ENCODE results near the gene MEOX1. TPM values are rescaled to one million over a fixed set of nuclear protein-coding genes. Genes with fewer than 3 reads are reported as not detected.

Gene MEOX1
- total and polyA plus RNA-seq, 2 of the 13 experiments (the other 11 are each of a cell fraction or from before 2014, with no cell fraction given) = not detected

DNA sequence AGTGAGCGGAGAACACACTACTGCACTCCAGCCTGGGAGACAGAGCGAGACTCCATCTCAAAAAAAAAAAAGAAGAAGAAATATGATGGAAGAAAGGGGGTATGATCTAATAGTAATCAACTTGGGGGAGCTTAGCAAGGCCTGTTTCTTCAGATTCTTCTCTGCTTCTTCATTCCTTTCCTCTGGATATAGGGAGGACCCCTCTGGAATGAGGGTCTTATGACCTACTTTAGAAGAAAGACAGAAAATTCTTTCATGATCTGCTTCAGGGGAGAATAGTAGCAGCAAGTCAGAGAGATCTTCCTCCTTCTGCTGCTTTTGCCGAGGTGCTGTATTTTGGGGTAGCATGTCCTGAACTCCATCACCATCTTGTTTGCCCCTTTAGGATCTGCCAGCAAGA is 70.7 kb downstream of the MEOX1 start:
- DNase-seq (ENCODE audit: low spot score) (no peak), ATAC-seq (no peak), FAIRE-seq (no peak)
- H3K9me3 ChIP-seq (ENCODE audit: low read length) = no peaks in the 10 kb centered on the region
- H3K9ac ChIP-seq (ENCODE audit: insufficient read depth, low read depth, low read length) = no peak overlapping the region
- H3K27me3 ChIP-seq (ENCODE audit: control insufficient read depth in 1 of 2, insufficient read depth in 2 of 2, low read length in 2 of 2) = no peaks in the 10 kb centered on the region
- H2AFZ ChIP-seq (ENCODE audit: low read length) = no peak overlapping the region
- TF ChIP-seq, protein P1, sequence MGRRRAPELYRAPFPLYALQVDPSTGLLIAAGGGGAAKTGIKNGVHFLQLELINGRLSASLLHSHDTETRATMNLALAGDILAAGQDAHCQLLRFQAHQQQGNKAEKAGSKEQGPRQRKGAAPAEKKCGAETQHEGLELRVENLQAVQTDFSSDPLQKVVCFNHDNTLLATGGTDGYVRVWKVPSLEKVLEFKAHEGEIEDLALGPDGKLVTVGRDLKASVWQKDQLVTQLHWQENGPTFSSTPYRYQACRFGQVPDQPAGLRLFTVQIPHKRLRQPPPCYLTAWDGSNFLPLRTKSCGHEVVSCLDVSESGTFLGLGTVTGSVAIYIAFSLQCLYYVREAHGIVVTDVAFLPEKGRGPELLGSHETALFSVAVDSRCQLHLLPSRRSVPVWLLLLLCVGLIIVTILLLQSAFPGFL (CRISPR knock-in tag; IDR thresholded peaks at IDR 0.05) = no peak
- TF ChIP-seq, protein P2, sequence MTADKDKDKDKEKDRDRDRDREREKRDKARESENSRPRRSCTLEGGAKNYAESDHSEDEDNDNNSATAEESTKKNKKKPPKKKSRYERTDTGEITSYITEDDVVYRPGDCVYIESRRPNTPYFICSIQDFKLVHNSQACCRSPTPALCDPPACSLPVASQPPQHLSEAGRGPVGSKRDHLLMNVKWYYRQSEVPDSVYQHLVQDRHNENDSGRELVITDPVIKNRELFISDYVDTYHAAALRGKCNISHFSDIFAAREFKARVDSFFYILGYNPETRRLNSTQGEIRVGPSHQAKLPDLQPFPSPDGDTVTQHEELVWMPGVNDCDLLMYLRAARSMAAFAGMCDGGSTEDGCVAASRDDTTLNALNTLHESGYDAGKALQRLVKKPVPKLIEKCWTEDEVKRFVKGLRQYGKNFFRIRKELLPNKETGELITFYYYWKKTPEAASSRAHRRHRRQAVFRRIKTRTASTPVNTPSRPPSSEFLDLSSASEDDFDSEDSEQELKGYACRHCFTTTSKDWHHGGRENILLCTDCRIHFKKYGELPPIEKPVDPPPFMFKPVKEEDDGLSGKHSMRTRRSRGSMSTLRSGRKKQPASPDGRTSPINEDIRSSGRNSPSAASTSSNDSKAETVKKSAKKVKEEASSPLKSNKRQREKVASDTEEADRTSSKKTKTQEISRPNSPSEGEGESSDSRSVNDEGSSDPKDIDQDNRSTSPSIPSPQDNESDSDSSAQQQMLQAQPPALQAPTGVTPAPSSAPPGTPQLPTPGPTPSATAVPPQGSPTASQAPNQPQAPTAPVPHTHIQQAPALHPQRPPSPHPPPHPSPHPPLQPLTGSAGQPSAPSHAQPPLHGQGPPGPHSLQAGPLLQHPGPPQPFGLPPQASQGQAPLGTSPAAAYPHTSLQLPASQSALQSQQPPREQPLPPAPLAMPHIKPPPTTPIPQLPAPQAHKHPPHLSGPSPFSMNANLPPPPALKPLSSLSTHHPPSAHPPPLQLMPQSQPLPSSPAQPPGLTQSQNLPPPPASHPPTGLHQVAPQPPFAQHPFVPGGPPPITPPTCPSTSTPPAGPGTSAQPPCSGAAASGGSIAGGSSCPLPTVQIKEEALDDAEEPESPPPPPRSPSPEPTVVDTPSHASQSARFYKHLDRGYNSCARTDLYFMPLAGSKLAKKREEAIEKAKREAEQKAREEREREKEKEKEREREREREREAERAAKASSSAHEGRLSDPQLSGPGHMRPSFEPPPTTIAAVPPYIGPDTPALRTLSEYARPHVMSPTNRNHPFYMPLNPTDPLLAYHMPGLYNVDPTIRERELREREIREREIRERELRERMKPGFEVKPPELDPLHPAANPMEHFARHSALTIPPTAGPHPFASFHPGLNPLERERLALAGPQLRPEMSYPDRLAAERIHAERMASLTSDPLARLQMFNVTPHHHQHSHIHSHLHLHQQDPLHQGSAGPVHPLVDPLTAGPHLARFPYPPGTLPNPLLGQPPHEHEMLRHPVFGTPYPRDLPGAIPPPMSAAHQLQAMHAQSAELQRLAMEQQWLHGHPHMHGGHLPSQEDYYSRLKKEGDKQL (CRISPR knock-in tag; IDR thresholded peaks at IDR 0.05; ENCODE audit: low read depth) = no peak
- TF ChIP-seq ZNF776 (CRISPR knock-in tag; IDR thresholded peaks at IDR 0.05) (no peak), RNF2 (conservative IDR thresholded peaks at IDR 0.05; ENCODE audit: low read depth) (no peak), TBP (CRISPR knock-in tag; IDR thresholded peaks at IDR 0.05) (no peak)
- ChIA-PET POLR2A (interaction anchor here (1.7 kb wide), 1 partner anchor 77 kb away, joined by 4 read pairs; no protein-coding TSS in a partner anchor), CTCF (ENCODE audit: low intra/inter-chr PET ratio, low total read pairs) (no interaction called here)
- H3K36me3 ChIP-seq (replicated peaks in 1 of 2; ENCODE audit: control insufficient read depth in 1 of 2, insufficient read depth in 2 of 2, low read length in 2 of 2) = no peaks in the 10 kb centered on the region
- H4K20me1 ChIP-seq (ENCODE audit: insufficient read depth, low read length) = no peaks in the 10 kb centered on the region
- H3K27ac ChIP-seq (ENCODE audit: extremely low read length, insufficient read depth, low read length) = no peak overlapping the region
- H3K4me2 ChIP-seq (ENCODE audit: low read depth, low read length) = no peak overlapping the region
- H3K4me3 ChIP-seq (replicated peaks in 1 of 3; ENCODE audit: insufficient read depth in 1 of 3, low read depth in 2 of 3, low read length in 3 of 3) = no peak overlapping the region
- intact Hi-C loops (cut with micrococcal nuclease; ENCODE audit: unreplicated experiment) (loop anchor here (5.0 kb wide), 1 partner anchor 41 kb away; no protein-coding TSS in a partner anchor), in situ Hi-C loops (cut with HindIII; ENCODE audit: extremely low pct_ligation_motif_present, low pct_unique_long_range_greater_than_20kb) (no loop called here)
- 93% methylated on average over 3 of the region's 3 CpGs for WGBS (ENCODE audit: low lambda C conversion rate)
- H3K79me2 ChIP-seq (ENCODE audit: insufficient read depth, low read length) = no peaks in the 10 kb centered on the region
- no TSS peak for BruUV-seq (replicated peaks)
- peaks cover 37% of the 10 kb centered on the region for H3K4me1 ChIP-seq (ENCODE audit: insufficient read depth, low read length)

Small RNA genes lying within 50 kb of the gene (small RNA-seq; reads per million reads assigned to genes)
- 0 reads per million in 3 experiments for gene RF00017 (ENCODE audit: insufficient read depth in 2 of 3, insufficient read length in 3 of 3, low read depth in 2 of 3, low replicate concordance in 1 of 3)

Other genes starting within 250 kb of the MEOX1 start
- 48.9 and 66.9 TPM in 2 replicates for gene DHX8, start 177.9 kb downstream of the MEOX1 start, total RNA-seq (2016; rRNA removed; fragmentation: Illumina TruSeq; extraction: Trizol)
- gene DHX8, start 177.9 kb downstream of the MEOX1 start, polyA plus RNA-seq (2011; rRNA removed) = 23.6 and 24.8 TPM in 2 replicates
- 126 and 128 TPM in 2 replicates for gene ETV4, start 115.6 kb downstream of the MEOX1 start, total RNA-seq (2016; rRNA removed; fragmentation: Illumina TruSeq; extraction: Trizol)
- 330 and 361 TPM in 2 replicates for gene ETV4, start 115.6 kb downstream of the MEOX1 start, polyA plus RNA-seq (2011; rRNA removed)
- not detected in 2 replicates for gene SOST, start 96.9 kb upstream of the MEOX1 start, total RNA-seq (2016; rRNA removed; fragmentation: Illumina TruSeq; extraction: Trizol)
- gene SOST, start 96.9 kb upstream of the MEOX1 start, polyA plus RNA-seq (2011; rRNA removed) = not detected in 2 replicates
- gene DUSP3, start 117.1 kb upstream of the MEOX1 start, total RNA-seq (2016; rRNA removed; fragmentation: Illumina TruSeq; extraction: Trizol) = 60.0 and 73.6 TPM in 2 replicates
- gene DUSP3, start 117.1 kb upstream of the MEOX1 start, polyA plus RNA-seq (2011; rRNA removed) = 71.5 and 77.4 TPM in 2 replicates
- gene CFAP97D1, start 118.5 kb upstream of the MEOX1 start, total RNA-seq (2016; rRNA removed; fragmentation: Illumina TruSeq; extraction: Trizol) = 0.02 TPM in 1 of 2 replicates, not detected in the other
- not detected in 2 replicates for gene CFAP97D1, start 118.5 kb upstream of the MEOX1 start, polyA plus RNA-seq (2011; rRNA removed)
- 0.83 and 0.91 TPM in 2 replicates for gene MPP3, start 171.2 kb upstream of the MEOX1 start, total RNA-seq (2016; rRNA removed; fragmentation: Illumina TruSeq; extraction: Trizol)
- gene MPP3, start 171.2 kb upstream of the MEOX1 start, polyA plus RNA-seq (2011; rRNA removed) = 1.8 and 2.4 TPM in 2 replicates
- gene CD300LG, start 185.3 kb upstream of the MEOX1 start, total RNA-seq (2016; rRNA removed; fragmentation: Illumina TruSeq; extraction: Trizol) = not detected in 2 replicates
- not detected in 2 replicates for gene CD300LG, start 185.3 kb upstream of the MEOX1 start, polyA plus RNA-seq (2011; rRNA removed)
- 0.20 and 0.44 TPM in 2 replicates for gene MPP2, start 245.6 kb upstream of the MEOX1 start, total RNA-seq (2016; rRNA removed; fragmentation: Illumina TruSeq; extraction: Trizol)
- gene MPP2, start 245.6 kb upstream of the MEOX1 start, polyA plus RNA-seq (2011; rRNA removed) = 1.7 and 2.2 TPM in 2 replicates